ENCODE data around the gene GPR78. TPM values are rescaled to one million over a fixed set of nuclear protein-coding genes. Genes with fewer than 3 reads are reported as not detected.
A peak's percentile ranks its signal among the peaks of the same experiment; 100 is the strongest.

The GPR78 gene, protein sequence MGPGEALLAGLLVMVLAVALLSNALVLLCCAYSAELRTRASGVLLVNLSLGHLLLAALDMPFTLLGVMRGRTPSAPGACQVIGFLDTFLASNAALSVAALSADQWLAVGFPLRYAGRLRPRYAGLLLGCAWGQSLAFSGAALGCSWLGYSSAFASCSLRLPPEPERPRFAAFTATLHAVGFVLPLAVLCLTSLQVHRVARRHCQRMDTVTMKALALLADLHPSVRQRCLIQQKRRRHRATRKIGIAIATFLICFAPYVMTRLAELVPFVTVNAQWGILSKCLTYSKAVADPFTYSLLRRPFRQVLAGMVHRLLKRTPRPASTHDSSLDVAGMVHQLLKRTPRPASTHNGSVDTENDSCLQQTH
- polyA plus RNA-seq (ENCODE audit: insufficient read length in 3 of 3), result under 1 TPM; 0.55 to 0.82 (median 0.62) TPM

DNA sequence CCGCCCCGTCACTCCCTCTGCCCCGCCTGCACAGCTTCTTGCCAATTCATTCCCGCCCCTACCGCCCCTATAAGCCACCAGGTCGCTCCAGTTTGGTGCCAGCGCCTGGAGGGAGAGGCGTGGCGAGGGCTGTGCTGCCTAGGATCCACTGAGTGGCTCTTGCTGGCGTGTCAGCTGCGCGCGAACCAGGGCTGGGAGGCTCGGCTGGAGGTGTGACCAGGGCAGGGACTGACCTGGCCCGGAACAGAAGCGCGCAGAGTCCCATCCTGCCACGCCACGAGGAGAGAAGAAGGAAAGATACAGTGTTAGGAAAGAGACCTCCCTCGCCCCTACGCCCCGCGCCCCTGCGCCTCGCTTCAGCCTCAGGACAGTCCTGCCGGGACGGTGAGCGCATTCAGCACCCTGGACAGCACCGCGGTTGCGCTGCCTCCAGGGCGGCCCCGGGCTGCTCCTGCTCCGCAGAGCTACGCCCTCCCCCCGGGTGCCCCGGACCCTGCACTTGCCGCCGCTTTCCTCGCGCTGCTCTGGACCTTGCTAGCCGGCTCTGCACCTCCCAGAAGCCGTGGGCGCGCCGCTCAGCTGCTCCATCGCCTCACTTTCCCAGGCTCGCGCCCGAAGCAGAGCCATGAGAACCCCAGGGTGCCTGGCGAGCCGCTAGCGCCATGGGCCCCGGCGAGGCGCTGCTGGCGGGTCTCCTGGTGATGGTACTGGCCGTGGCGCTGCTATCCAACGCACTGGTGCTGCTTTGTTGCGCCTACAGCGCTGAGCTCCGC, at the start of gene GPR78:
TSS of gene GPR78 (plus strand) at position 72 of the 773 bp plus-strand sequence. CDS start at position 663, 591 bp downstream.
- peak in 2 of 3 donors; percentile 48 to 71 for DNase-seq (ENCODE audit: low read depth in 3 of 3, low spot score in 2 of 3)

DNA sequence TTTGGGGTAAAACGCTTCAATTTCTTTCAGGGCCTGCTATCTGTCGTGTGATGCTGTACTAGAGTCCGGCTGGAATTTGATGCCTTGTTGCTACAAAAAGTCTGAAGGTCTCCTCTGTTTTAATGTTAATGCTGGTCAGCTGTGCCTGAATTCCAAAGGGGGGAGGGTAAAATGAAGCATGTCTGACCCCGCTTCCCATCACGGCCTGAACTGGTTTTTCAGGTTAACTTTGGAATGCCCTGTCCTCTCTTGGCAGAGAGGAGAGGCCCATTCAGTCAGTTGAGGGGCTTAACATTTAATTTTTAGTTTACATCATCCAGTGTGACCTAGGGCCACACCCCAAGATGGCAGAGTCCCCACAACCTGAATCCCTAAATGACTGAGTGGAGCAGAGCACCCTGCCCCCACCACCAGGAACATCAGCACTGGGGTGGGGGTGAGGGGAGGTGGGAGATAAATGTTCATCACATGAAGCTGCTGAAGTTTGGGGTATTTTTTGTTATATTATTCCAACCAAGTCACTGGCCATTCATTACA, 47.9 kb upstream of the GPR78 start:
- peak in 1 of 3 donors; percentile 23 for DNase-seq (ENCODE audit: low read depth in 3 of 3, low spot score in 2 of 3)

DNA sequence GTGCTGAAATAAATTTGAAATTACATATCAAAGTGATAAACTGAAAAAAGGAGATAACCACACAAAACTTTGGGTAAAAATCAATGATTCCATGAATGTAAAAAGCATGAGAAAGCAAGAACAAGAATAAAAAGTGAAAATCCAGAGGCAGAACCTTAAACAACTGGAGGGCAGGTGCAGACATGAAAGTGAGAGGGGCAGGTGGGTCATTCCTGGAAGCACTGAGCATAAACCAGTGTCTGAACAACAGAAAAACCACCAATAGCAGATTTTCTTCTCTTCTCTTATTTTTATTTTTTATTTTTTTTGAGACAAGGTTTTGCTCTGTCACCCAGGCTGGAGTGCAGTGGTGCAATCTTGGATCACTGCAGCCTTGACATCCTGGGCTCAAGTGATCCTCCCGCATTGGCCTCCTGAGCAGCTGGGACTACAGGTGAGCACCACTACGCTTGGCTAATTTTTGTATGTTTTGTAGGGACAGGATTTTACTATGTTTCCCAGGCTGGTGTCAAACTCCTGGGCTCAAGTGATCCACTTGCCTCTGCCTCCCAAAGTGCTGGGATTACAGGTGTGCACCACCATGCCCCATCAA, 46.8 kb upstream of the GPR78 start:
- DNase-seq (ENCODE audit: low read depth in 3 of 3, low spot score in 2 of 3), result no peak

DNA sequence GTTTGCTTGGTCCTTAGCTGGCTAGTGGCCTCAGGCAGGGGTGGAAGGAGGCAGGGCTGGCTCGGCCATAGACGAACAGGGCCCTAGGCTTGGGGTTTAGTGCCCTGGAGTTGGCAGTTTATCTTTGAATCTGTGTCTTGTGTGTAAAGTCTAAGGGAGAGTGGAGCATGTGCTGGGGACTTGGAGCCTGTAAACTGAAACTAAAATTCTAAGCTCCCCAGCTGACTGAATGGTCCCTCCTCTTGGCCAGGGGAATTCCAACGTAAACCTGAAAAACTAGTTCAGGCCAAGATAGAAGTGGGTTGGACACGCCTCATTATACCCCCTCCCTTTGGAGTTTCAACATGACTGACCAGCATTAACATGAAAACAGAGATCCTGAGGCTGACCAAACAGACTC, 46.1 kb upstream of the GPR78 start:
- DNase-seq (ENCODE audit: low read depth in 3 of 3, low spot score in 2 of 3), result peak; percentile 72 to 75 (median 72)

DNA sequence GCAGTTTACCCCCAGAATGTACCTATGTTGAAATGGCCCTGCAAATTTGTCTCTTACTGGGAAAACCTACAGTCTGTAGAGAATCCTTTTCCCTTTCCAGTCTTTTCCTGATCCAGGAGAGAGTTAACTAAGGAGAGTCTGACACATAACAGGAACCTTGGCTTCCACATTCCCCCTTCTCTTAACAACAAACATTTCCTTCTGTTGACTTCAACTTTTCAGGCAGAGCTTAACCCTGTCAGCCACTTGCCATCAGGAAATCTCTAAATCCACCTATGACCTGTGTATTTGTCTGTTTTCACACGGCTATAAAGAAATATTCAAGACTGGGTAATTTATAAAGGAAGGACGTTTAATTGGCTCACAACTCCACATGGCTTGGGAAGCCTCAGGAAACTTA, 45.6 kb upstream of the GPR78 start:
- DNase-seq (ENCODE audit: low read depth in 3 of 3, low spot score in 2 of 3), result peak in 1 of 3 donors; percentile 21

DNA sequence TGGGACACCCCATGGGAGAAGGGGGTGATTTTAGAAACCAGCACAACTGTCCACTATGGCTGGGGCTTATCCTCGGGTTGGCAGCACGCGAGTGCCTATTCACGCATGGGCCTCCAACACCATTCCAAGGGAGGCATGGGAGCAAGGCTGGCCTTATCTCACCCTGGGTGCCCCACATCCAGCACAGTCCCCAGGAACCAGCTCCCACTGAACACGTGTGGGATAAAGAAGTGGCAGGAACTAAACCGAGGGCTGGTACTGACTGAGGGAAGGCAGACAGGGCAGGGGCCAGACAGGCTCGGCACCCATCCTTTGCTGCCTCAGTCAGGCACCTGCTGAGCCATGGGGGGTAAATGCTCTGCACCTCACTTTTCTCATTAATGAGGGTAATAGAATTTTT, 43.7 kb upstream of the GPR78 start:
- DNase-seq (ENCODE audit: low read depth in 3 of 3, low spot score in 2 of 3), result no peak

DNA sequence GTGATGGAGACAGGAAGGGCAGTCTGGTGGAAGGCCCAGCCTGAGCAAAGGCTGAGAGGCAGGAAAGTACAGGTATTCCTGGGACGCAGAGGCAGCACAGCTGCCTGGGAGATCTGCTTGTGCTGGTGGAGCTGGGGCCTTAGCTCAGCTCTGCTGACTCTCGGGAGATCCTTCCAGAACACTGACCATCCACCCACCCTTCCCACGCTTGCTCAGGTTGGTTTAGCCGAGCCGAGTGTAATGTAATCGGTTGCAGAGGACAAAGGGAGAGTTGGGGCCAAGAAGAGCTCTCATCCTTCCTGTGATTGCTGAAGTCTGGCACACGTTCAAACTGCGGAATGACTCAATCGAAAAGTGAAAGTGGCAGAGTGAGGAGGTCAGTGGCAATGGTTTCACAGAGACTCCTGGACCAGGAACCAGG, 43.1 kb upstream of the GPR78 start:
- DNase-seq (ENCODE audit: low read depth in 3 of 3, low spot score in 2 of 3), result peak in 1 of 3 donors; percentile 17

DNA sequence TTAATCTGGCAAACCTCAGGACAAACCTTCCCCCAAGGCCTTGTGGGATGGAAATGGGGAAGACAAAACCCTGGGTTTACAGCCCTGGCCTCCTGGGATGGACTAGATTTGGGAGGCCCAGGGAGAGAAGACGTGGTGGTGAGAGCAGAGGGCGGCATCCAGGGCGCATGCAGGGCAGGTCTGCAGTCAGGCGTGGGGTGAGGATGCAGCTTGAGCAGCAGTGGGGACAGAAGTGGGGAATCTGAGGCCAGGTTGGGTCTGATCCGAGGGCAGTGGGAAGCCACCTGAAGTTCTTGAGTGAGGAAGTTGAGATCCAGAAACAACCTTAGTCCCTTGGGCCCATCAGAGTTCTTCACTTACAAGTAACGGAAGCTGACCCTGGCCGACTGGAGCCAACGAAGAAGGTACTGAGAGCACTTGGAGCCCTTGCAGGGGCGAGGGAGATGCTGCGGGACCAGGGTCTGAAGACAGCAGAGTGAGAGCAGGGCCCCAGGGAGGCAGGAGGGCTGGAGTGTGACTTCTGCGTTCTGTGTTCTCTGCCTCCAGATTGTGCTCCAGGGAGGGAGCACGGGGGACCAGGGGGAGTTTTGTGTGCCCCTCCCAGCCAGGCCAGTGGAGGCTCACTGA, 42.0 kb upstream of the GPR78 start:
- no peak for DNase-seq (ENCODE audit: low read depth in 3 of 3, low spot score in 2 of 3)

DNA sequence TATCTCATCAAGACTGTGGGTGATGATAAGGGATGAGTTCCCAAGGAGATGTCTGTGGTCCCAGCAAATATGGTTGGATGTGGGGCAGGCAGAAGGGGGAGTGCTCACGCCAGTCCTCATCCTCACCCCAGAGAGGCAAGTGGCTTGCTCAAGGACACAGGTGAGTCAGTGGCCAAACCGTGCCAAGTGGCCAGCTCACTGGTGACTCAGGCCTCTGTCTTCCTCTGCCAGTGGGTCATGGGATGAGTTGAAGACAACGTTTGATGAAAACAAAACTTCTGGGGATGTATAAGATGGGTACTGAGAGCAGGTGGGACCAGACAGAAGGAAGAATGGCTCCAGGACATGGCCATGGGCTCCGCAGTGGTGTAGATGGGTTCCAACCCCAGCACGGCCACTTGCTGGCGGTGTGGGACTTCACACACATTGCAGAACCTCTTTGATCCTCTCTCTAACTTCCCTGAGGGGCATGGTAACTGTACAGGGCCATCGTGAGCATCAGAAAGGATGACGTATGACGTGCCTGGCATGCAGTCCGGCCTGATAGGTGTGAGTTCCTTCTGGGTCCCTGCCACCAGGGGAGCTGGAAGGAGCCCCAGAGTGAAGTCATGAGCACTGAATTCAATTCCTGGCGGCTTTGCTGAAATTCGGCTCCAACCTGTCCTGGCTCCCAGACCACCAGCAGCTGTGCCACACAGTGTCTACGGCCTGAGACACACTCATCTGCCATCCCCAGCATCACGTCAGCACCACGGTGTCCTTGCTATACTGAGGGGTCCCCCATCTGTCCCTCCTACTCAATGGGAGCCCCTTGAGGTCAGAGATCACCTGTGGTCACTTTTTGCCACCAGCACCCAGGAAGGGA, 41.3 kb upstream of the GPR78 start:
- no peak for DNase-seq (ENCODE audit: low read depth in 3 of 3, low spot score in 2 of 3)

DNA sequence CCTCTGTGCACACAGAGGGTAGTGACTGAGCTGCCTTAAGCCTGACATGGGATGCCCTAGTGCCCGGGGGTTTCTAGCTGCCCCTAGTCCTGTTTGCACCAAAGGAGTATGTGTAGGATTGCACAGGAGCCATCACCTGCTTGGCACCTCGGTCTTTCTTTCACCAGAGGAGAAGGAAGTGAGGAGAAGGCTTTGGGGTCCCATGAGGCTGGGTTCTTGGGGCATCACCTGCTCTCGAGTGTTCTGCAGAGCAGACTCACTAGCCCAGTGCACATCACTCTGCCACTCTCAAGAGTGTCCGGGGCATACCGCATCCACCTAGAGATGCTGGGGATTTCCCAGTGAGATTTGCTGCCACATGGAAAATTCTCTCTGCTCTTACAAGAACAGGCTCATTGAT, 40.5 kb upstream of the GPR78 start:
- no peak for DNase-seq (ENCODE audit: low read depth in 3 of 3, low spot score in 2 of 3)

DNA sequence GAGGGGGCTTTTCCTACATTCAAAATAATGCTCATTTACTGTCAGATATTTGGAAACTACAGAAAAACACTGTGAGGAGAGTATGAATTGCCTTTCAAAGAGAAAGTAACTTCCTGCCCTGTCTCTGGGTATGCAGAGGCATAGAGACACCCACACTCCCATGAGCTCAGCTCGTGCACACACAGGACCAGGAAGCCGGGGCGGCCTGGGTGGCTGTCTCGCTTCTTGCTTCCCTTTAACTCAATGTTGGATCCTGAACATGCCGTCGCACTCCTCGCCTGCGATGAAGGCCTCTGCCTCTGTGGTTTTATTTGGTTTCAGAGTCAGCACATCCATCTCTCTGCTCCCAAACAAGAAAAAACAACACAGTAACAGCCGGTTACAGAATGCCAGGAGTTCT, 40.1 kb upstream of the GPR78 start:
- DNase-seq (ENCODE audit: low read depth in 3 of 3, low spot score in 2 of 3), result no peak

DNA sequence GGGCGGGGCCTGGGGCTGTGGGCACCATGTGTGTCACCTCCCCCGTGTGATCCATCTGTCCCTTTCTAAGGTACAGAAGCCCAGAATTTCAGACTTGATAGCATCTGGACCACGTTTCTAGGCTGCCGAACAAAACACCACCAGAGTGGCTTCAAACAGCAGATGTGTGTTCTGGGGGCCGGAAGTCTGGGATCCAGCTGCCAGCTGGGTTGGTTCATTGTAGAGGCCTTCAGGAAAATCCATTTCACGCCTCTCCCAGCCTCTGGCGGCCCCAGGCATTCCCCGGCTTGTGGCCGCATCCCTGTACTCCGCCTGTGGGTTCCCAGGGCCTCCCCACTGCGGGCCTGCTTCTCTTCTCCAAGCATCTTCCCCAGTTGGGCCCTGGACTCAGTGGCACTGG, 39.6 kb upstream of the GPR78 start:
- DNase-seq (ENCODE audit: low read depth in 3 of 3, low spot score in 2 of 3), result no peak

DNA sequence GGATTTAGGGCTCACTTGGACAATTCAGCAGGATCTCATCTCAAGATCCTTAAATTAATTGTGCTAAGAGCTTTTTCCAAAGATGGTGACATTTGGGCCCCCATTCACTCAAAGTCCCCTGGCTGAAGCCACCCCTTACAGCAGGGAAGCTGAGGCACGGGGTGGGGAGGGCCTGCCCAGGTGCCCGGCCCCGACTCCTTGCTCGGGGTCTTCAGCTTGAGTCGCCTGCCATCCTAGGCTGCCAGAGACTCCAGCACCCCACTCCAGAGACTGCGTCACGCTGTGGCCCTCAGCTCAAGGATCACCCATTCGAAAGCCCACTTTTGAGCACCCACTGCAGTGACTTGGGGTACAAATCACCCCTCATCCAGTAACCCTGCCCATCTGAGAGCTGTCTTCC, 39.2 kb upstream of the GPR78 start:
- no peak for DNase-seq (ENCODE audit: low read depth in 3 of 3, low spot score in 2 of 3)

DNA sequence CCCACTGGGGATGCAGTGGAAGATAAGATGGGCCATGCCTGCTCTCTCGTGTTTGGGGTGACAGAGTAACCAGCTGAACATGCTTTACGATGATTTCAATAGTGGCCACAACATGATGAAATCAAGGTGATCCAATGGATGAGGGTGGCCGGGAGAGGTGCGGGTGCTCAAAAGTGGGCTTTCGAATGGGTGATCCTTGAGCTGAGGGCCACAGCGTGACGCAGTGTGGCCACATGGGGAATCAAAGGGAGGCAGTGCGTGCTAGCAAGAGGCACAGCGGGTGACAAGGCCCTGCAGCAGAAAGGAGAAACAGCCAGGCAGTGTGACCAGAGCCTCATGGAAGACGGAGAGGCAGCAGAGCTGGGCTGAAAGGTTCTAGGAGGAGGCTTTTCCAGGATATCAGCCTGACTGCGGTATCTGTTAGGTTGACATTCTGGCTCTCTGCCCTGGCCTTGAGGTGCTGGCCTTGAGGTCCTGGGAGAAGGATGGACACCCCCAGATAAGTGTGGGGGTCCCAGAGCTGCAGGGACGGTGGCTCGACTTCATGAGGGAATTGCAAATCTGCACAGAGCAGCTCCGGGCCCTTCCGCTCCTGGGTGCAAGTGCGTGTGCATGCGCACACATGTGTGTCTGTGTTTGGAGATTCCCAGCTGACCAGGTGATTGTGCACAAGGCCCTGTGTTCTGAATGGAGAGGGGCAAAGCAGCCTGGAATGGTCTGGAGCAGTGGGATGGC, 38.0 kb upstream of the GPR78 start:
- DNase-seq (ENCODE audit: low read depth in 3 of 3, low spot score in 2 of 3), result no peak

DNA sequence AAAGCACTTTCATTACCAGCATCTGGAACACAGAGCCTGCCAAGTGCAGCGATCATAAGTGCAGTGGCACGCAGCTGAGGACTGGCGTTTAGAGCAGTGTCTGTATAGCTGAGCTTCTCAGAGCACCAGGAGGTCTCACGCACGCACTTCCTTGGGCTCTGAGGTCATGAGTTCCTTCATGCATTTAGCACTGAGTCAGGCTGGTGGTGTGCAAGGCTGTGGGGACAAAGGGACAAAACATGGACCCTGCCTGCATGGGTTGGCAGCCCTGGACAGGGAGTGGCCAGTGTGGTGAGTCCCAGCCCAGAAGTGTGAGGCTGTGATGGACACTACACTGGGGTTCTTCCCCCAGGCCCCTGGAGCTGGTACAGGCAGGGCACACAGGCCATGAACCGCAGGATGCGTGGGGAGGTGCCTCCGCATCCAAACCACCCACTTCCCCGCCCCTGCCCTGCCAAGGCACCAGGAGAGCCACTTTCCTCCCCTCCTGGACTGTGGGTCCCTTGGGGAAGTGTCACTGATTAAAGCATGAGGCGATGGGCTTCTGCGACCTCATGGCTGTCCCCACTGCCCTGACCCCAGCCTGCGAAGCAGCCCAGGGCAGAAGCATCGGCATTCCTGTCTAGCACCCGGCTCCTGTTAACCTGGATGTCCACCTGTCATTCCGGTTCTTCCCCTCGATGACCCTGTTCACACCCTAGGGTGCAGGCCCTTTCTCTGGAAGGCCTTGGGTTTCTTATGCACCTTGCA, 37.2 kb upstream of the GPR78 start:
- DNase-seq (ENCODE audit: low read depth in 3 of 3, low spot score in 2 of 3), result no peak

DNA sequence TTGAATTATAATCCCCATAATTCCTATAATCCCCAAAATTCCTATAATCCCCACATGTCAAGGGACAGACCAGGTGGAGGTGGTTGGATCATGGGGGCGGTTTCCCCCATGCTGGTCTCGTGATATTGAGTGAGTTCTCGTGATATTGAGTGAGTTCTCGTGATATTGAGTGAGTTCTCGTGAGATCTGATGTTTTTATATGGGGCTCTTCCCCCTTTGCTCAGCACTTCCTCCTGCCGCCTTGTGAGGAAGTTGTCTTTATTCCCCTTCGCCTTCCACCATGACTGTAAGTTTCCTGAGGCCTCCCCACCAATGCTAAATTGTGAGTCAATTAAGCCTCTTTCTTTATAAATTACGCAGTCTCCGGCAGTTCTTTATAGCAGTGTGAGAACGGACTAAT, 36.6 kb upstream of the GPR78 start:
- DNase-seq (ENCODE audit: low read depth in 3 of 3, low spot score in 2 of 3), result no peak

DNA sequence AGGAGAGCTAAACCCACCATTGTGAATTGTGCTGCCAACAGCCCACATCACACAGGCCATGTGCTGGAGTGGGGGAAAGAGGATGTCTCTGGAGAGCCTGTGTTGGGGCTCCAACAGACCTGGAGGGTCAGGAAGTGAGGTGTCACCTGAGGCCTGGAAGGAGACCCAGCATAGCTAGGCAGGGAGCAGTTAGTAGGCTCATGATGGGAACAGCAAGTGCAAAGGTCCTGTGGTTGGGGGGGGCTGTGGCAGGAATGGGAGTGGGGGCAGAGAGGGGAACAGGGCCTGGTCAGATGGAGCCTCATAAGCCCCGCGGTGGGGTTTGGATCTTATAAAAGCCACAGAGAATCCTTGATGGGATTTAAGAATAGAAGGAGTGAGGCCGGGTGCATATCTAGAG, 35.9 kb upstream of the GPR78 start:
- no peak for DNase-seq (ENCODE audit: low read depth in 3 of 3, low spot score in 2 of 3)

DNA sequence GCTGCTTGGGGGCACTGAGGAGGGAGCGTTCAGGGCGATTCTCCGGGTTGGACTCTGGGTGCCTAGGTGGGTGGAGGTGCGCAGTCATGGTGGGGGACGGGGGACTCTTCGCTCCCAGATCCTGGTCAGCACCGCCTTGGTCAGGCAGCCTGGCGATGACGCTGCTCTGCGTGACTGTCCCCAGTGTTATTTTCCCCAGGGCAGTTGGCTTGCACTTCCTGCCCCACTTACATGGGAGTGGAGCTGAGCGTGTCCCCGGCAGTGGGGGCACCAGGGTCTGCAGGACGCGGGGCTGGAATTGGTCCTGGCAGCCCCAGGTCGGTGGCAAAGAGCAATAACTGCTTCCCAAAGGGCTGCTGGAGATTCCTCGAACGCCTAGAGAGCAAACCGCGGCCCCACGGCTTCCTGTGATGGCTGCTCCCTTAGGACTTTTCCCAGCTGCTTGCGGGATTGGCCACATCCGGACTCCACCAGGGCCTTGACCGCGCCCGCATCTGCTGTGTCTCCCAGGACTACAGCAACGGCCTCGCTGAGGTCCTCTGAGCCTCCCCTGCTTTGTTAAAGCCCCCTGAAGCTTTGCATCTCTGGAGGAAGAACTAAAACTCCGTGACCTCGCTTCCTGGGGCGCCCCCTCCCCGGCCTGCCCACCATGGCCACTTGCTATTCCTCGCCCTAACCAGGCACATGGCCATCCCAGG, 35.3 kb upstream of the GPR78 start:
- no peak for DNase-seq (ENCODE audit: low read depth in 3 of 3, low spot score in 2 of 3)

All from right renal cortex interstitium (tissue), 3 donors.